GM21367 (cell line): Measurements from ENCODE around the gene DNAJC3.

ENCODE experiments used
- ATAC-seq: cut with Tn5 transposase; IDR thresholded peaks from one replicate; pipeline ENCODE4 v1.9.1; 2021; ENCODE audit not compliant: unreplicated experiment

DNAJC3 gene

GRCh38 chr13:95833126-95833525 is 156.2 kb downstream of the DNAJC3 start:
- ATAC-seq: no peak

- no peak for ATAC-seq
Observed at GRCh38 chr13:95833719-95834118, 156.8 kb downstream of the DNAJC3 start.

- peak; percentile 86 for ATAC-seq
Observed at GRCh38 chr13:95834134-95834765, 157.3 kb downstream of the DNAJC3 start.

- no peak for ATAC-seq
Observed at GRCh38 chr13:95841894-95842293, 165.0 kb downstream of the DNAJC3 start.

- no peak for ATAC-seq
Observed at GRCh38 chr13:95842898-95843297, 166.0 kb downstream of the DNAJC3 start.
